T47D (cell line): ENCODE results near the gene GEMIN8.

ENCODE experiments used
- DNase-seq, 2 experiments: peaks; one replicate each; pipeline versions ENCODE4 v3.0.0 to v3.0.0-alpha.2; 2011 to 2012; ENCODE audit warnings: low read depth in 1 of 2, low spot score in 1 of 2
- JUND ChIP-seq: IDR thresholded peaks from 2 replicates; pipeline ENCODE4 v1.6.1; 2012; ENCODE audit warnings: low read depth
- in situ Hi-C: cut with HindIII; loops from 2 replicates; pipeline ENCODE4 v1.10.0; 2016; ENCODE audit warnings: low sequenced_read_pairs, low pct_unique_long_range_greater_than_20kb

The GEMIN8 gene

DNA sequence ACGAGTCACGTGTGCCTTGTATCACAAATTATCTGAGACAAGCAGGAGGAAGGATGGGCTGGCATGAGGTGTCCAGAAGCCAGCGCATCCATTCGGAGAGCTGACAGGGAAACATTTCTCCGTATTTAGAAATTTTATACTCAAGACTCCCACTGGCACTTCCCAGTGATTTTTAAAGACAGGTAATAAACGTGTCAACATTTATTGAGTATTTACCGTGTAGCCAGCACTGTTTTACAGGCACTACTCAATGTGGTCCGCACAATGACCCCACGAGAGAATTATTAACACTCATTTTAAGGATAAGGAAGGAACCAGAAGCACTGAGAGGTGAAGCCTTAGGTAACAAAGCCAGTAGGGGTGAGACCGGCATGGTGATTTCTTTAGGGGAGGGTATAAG, 23.2 kb downstream of the GEMIN8 start:
- DNase-seq: no peak
- in situ Hi-C loops: no loop called here
- no peak for TF ChIP-seq JUND

DNA sequence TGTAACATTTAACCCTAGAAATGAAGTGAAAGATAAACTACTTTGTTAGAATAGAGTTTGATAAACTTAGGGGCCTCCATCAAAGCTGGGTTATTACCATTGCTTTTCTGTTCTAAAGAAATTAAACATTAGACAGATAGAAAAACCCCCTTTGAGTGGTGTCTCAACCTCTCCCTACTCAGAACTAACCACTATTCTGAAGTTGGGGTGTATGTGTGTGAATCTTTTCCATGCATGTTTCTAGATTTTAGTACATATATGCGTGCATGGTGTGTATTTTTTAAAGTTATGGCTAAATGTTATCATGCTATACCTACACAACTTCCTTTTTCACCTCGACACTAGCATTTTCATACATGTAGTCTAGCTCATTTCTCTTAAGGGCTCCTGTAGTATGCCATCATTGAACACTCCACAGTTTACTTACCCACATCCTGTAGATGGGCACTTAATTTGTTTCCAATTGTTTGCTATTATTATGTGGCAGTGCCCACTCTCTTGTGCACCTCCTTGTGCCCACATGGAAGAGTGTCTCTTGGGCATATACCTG, 25.7 kb downstream of the GEMIN8 start:
- DNase-seq: no peak
- in situ Hi-C loops: no loop called here
- no peak for TF ChIP-seq JUND

DNA sequence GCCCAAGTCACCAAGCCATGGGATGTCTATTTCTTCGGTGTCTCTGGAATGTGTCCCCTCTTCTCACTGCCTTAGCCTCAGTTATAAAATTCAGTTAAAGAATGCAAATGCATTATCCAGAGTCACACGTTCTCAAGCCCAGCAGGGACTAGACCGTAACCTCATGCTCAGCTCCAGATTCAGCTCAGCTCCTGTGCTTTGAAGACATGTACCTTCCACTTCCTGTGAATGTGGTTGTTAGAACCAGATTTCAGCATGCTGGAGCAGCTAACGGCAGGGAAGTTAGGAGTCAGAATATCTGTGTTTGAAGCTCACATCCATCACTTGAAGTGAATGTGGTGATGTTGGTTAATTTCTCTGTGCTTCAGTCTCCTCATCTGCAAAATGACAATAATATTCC, 26.7 kb downstream of the GEMIN8 start:
- in situ Hi-C loops: no loop called here
- DNase-seq: no peak
- no peak for TF ChIP-seq JUND

DNA sequence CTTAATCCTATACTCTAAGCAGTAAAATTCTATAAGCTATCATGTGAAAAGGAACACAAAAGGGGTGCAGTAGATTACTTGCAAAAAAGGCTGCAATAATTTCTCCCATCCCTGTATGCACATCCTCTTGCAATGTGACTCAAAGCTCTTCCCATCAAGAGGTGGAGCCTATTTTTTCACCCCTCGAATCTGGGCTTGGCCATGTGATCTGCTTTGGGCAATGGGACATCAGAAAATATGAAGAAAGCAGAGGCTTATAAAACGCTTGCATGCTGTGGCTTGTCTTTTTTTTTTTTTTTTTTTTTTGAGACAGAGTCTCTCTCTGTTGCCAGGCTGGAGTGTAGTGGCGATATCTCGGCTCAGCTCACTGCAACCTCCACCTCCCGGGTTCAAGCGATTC, 33.0 kb downstream of the GEMIN8 start:
- no peak for DNase-seq
- no peak for TF ChIP-seq JUND
- in situ Hi-C loops: no loop called here

DNA sequence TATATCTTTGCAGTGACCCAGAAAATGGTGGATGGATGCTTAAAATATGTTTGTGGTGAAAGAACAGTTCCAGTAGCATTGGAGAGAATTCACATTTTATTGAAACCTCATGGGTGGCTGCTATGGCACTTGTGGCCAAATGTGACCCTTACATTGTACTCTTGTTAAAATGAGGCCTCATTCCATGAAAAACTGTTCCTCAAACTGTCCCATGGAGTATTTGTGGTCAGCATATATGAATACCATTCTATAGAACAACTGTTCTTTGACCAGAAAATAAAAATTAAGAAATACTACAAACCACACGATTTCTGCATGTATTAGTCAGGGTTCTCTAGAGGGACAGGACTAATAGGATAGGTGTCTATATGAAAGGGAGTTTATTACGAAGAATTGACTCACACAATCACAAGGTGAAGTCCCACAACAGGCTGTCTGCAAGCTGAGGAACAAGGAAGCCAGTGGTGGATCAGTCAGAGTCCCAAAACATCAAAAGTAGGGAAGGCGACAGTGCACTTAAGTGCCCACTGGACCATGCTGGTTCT, 35.1 kb downstream of the GEMIN8 start:
- no peak for TF ChIP-seq JUND
- in situ Hi-C loops: no loop called here
- no peak for DNase-seq

DNA sequence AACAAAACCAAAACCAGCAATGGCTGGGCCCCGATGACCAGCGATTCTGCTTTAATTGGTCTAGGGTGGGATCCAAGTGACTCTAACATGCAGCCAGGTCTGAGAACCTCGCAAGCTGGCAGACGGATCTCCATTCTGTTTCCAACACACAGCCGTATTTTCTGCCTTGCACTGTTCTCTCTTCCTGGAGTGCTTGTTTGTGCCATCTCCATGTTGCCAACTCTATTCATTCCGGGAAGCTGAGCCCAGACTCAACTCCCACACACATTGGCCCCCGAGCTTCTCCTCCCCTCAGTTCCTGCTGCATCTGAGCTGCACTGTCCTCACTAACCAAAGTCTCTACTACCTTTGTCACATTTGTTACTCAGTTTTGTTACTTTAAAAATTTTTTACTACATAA, 35.6 kb downstream of the GEMIN8 start:
- TF ChIP-seq JUND: no peak
- no peak for DNase-seq
- in situ Hi-C loops: no loop called here

DNA sequence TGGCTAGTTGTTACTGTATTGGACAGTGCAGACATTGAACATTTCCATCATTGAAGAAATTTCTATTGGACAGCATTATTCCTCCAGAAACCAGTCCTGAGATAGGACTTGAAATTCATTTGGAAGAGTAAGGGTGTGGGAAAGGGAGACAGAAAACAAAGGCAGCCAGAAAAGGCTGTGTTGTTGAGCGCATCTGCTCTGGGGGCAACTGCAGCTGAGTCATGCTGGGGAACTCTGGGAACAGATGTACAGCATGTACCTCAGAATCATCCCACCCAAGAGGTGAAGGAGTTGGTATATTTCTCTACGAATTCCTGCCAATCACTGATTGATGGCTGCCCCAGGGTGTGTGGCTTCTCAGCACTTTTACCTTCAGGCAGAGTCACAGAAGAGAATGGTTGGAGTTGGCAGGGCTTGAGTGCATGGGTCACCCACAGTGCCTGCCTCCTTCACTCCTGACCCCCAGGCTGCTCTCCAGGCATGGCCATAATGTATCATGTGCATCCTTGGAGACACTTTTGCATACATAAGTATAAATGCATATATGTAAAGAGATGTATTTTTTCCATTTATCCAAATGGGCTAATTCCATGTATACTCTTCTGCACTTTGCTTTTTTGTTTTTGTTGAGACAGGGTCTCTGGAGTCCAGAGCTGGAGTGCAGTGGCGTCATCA, 39.4 kb downstream of the GEMIN8 start:
- TF ChIP-seq JUND: no peak
- DNase-seq: no peak
- in situ Hi-C loops: no loop called here

DNA sequence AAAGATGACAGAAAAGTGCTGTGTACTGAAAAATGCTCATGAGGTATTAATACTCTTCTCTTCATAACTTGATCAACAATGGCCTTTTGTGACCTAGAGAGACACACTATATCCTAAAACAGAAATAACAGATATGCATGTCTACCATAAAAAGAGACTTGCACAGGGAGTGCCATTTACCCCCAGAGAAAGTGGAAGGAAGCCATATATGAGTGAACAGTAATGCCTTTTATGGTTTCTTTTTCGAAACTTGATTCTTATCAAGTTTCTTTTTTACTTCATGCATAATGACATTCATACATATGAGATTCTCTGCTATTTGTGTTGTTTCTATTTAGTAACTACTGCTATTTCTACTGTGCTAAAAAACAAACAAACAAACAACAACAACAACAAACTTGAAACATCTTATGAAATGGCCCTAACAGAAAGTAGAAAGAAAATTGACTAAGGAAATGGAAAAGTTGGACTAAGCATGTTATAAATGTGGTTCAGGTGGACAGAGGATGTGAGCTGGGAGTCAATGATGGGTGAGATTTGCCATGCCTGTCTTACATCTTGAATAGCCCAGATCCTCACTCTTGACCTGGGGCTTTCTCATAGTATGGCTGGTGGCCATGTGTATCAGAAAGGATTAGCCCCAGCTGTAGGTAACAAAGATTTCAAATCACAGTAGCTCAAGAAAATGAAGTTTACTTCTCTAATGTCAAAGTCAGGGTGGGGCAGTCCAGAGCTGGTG, 43.8 kb downstream of the GEMIN8 start:
- no peak for DNase-seq
- TF ChIP-seq JUND: no peak
- in situ Hi-C loops: no loop called here

DNA sequence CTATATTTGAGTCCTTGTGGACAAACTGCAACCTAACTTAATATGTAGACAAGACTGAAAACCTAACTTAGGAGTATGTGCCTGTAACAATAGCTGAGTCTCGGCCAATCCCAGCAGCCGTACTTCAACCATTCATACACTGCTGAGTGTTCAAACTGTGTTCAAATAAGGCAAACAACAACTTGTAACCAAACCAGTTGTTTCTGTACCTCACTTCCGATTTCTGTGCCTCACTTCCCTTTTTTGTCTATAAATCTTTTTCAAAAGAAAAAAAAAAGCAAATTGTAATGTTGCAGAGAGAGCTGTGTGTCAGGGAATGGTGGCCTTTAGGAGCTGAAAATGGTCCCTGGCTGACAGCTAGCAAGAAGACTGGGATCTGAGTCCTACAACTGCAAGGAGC, 46.0 kb downstream of the GEMIN8 start:
- in situ Hi-C loops: no loop called here
- TF ChIP-seq JUND: no peak
- DNase-seq: peak in 1 of 2 experiments; percentile 3

DNA sequence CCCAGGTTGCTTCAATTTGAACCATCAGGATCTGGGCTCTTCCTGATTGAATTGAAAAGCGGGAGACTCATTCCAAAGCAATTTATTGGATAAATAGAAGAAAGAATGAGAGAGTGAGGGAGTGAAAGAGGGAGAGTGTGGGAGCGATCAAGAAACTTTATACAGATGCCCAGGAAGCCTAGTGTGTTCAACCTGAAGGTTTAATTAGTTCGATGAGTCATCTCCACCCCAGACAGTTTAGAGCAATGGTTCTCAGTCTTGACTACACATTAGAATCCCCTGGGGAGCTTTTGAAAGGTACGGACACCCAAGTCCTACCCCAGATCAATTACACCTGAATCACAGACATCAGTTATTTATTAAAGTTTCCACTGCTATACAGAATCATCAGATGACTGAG, 61.5 kb downstream of the GEMIN8 start:
- no peak for DNase-seq
- no peak for TF ChIP-seq JUND
- in situ Hi-C loops: no loop called here

DNA sequence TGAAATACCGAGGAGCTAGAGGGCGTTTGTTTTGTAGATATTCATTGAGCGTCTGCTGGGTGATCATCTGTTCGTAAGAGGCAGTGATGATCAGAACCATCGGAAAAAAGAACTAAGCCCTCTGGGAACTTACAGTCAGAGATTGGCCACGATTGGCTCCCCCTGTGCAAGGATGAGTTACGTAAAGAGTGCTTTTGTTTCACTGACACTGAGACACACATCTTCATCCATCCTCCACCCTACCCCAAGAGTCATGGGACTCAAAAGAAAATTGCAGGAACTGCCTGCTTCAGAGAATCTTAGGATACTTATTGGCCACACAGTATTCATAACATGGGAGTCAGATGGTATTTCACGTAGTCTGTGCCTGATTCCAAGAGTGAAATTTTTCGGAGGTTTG, 62.1 kb downstream of the GEMIN8 start:
- in situ Hi-C loops: no loop called here
- no peak for TF ChIP-seq JUND
- DNase-seq: no peak

DNA sequence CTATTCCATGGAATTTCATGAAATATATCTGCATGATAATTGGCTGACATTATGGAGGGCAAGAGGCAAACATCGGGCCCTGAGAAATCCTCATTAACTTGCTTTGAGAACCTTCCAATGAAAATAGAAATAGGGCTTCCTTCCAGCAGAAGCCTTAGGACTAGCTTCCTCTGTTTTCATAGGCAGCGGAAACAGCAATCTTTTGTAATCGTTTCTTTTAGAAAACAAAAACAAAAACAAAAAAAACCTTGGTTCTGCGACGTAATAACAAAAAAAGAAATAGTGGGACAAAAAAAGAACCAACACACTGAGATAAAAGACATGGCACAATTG, 62.9 kb downstream of the GEMIN8 start:
- in situ Hi-C loops: no loop called here
- TF ChIP-seq JUND: no peak
- DNase-seq: no peak

DNA sequence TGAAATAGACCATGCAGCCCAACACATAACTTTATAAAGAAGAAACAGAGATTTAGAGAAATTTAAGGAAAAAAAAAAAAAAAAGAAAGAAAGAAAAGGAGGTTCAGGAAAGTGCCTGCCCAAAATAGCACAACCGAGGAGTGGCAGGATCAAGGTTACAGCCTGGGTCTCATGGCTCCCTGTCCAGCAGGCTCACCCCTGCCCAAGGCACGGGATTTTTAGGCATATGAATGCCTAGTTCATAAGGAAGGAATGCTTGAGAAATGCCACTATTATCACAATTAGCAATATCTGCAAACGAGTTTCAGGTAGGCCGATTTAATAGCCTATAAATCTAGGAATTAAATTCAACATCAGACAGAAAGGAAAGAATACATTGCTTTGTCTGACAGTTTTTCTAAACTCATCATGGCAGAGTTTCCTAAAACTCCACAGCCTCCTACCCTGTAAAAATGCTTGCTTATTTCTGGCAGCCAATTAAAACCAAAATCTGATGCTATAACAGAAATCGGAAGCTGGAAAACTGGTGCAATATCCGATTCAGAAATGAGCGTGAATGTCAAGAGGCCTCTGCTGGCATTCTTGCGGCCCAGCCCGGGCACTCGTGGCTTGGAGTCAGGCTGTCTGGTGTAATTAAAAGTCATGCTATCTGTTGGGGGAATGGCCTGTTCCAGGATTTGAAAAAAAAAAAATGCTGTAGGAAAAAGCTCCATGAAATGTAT, 63.5 kb downstream of the GEMIN8 start:
- no peak for DNase-seq
- no peak for TF ChIP-seq JUND
- in situ Hi-C loops: no loop called here
